PC-9 (cell line): ENCODE measurements around the gene KRT14. TPM values are rescaled to one million over a fixed set of nuclear protein-coding genes. Genes with fewer than 3 reads are reported as not detected.
A peak's percentile ranks its signal among the peaks of the same experiment; 100 is the strongest.

Experiments
- BruUV-seq: library from RNA; stranded (reverse); fragments of 400-500 nt; replicated peaks from 2 replicates; lab custom pipeline; 2021; lab: Mats Ljungman, UMichigan
- CTCF ChIA-PET: fragments of 300-600 bp; sonication (Branson Sonifier 250); formaldehyde crosslinking; loops from one replicate; lab custom pipeline; 2022; ENCODE audit warnings: antibody characterized with exemption; lab: Charles Lee
- POLR2A ChIA-PET: fragments of 300-600 bp; sonication (Branson Sonifier 250); formaldehyde crosslinking; loops from one replicate; lab custom pipeline; 2022; ENCODE audit warnings: antibody characterized with exemption; ENCODE audit not compliant: unreplicated experiment; lab: Charles Lee
- DNase-seq, 2 experiments: peaks; one replicate each; pipeline versions ENCODE4 v3.0.0 to v3.0.0-alpha.2; 2015 to 2022; ENCODE audit warnings: mixed read lengths in 1 of 2
- H2AFZ ChIP-seq: fragments of 200-600 bp; sonication (generic); 2 replicates; pipeline ENCODE4 v1.8.1; 2017; ENCODE audit warnings: antibody characterized with exemption
- H3F3A ChIP-seq: fragments of 200-600 bp; sonication (generic); 2 replicates; pipeline ENCODE4 v1.8.1; 2017; ENCODE audit warnings: antibody characterized with exemption, mild to moderate bottlenecking, low read depth; ENCODE audit not compliant: insufficient read depth
- H3K27ac ChIP-seq: fragments of 200-600 bp; sonication (generic); 2 replicates; pipeline ENCODE4 v1.6.1; 2016; ENCODE audit warnings: mixed run types
- H3K27me3 ChIP-seq: fragments of 200-600 bp; sonication (generic); 2 replicates; pipeline ENCODE4 v1.6.1; 2016; ENCODE audit warnings: low read depth, mixed run types; ENCODE audit not compliant: insufficient read depth
- H3K36me3 ChIP-seq: fragments of 200-600 bp; sonication (generic); 2 replicates; pipeline ENCODE4 v1.6.1; 2016; ENCODE audit warnings: low read depth, mixed run types
- H3K4me1 ChIP-seq: fragments of 200-600 bp; sonication (generic); replicated peaks from 2 replicates; pipeline ENCODE4 v1.6.1; 2016; ENCODE audit warnings: mixed run types; ENCODE audit not compliant: insufficient read depth
- H3K4me2 ChIP-seq: fragments of 200-600 bp; sonication (generic); 2 replicates; pipeline ENCODE4 v1.6.1; 2017; ENCODE audit warnings: mixed run types
- H3K4me3 ChIP-seq: fragments of 200-600 bp; sonication (generic); 2 replicates; pipeline ENCODE4 v1.6.1; 2016; ENCODE audit warnings: mixed run types
- H3K79me2 ChIP-seq: fragments of 200-600 bp; sonication (generic); 2 replicates; pipeline ENCODE4 v1.6.1; 2017; ENCODE audit warnings: low read depth, mixed run types
- H3K9me2 ChIP-seq: fragments of 200-600 bp; sonication (generic); 2 replicates; pipeline ENCODE4 v1.8.1; 2017; ENCODE audit warnings: mild to moderate bottlenecking; ENCODE audit not compliant: insufficient read depth
- H3K9me3 ChIP-seq: fragments of 200-600 bp; sonication (generic); 2 replicates; pipeline ENCODE4 v1.8.1; 2016; ENCODE audit warnings: low read depth; ENCODE audit not compliant: insufficient read depth
- H4K20me1 ChIP-seq: fragments of 200-600 bp; sonication (generic); 2 replicates; pipeline ENCODE4 v1.8.1; 2017; ENCODE audit not compliant: insufficient read depth
- EZH2 ChIP-seq: fragments of 200-600 bp; sonication (generic); IDR thresholded peaks from 2 replicates; pipeline ENCODE4 v1.8.0; 2017; ENCODE audit warnings: antibody characterized with exemption, low read depth
- intact Hi-C: fragments of 100-400 bp; cut with micrococcal nuclease; formaldehyde crosslinking; loops from one replicate; pipeline ENCODE4 v1.10.0; 2022; ENCODE audit not compliant: unreplicated experiment
- total RNA-seq: library from RNA; stranded (reverse); gene quantifications from 2 replicates; pipeline ENCODE4 v1.2.3, GENCODE V29; 2021
- TF ChIP-seq, protein P1 (sequence below): fragments of 200-600 bp; sonication (generic); conservative IDR thresholded peaks from 2 replicates; pipeline ENCODE4 v1.6.1; 2017; ENCODE audit warnings: mixed run types, antibody characterized with exemption, mild to moderate bottlenecking, moderate library complexity

Gene KRT14
- total RNA-seq, 1 experiment from 2014 or later = 2.2 TPM

DNA sequence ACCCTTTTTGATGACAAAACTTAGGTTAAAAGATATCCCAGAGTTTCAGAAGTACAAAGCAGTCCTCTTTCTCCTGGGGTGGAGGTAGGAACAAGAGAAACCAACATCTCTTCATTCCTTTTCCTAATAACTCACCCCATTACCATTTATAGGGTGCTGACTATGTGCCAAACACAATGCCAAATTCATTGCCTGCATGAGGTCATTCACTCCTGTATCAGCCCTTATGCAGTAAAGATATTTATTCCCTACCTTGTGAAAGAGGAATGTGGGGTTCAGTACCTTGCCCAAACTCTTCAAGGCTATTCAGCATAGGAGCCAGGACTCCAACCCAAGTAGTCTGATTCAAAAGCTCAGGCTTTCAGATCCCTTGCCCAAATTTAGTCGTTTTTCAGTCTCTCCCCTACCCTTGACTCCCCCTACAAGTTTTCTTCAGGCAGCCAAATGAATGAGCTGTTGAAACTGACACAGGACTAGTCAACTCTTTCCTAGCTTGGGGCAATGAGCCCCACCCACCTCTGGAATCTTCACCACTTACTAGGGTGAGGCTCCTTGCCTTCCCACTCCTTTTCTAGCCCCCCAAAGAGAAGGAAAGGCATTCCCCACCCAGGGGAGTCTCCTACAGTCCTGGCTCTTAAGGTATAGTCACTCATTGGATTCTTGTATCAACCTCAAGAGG, 5.9 kb downstream of the KRT14 start:
- TF ChIP-seq EZH2 = no peak
- TF ChIP-seq, protein P1, sequence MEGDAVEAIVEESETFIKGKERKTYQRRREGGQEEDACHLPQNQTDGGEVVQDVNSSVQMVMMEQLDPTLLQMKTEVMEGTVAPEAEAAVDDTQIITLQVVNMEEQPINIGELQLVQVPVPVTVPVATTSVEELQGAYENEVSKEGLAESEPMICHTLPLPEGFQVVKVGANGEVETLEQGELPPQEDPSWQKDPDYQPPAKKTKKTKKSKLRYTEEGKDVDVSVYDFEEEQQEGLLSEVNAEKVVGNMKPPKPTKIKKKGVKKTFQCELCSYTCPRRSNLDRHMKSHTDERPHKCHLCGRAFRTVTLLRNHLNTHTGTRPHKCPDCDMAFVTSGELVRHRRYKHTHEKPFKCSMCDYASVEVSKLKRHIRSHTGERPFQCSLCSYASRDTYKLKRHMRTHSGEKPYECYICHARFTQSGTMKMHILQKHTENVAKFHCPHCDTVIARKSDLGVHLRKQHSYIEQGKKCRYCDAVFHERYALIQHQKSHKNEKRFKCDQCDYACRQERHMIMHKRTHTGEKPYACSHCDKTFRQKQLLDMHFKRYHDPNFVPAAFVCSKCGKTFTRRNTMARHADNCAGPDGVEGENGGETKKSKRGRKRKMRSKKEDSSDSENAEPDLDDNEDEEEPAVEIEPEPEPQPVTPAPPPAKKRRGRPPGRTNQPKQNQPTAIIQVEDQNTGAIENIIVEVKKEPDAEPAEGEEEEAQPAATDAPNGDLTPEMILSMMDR = no peak
- CTCF ChIA-PET = interaction anchor here (0.6 to 1.0 kb wide), 3 partner anchors 31 to 68 kb away, joined by 3 to 5 read pairs (median 4); no protein-coding TSS in a partner anchor
- peak overlapping the region; percentile 30 for H3K4me2 ChIP-seq
- H3K9me2 ChIP-seq = no peaks in the 10 kb centered on the region
- H3F3A ChIP-seq = peaks cover 29% of the 10 kb centered on the region; the same call in 1 of the 2 replicates
- BruUV-seq = TSS peak; percentile 28
- H3K27me3 ChIP-seq = no peaks in the 10 kb centered on the region
- intact Hi-C loops = no loop called here
- H3K4me3 ChIP-seq = no peak overlapping the region
- no peaks in the 10 kb centered on the region for H3K9me3 ChIP-seq
- H3K4me1 ChIP-seq = peaks cover 56% of the 10 kb centered on the region
- DNase-seq = peak; percentile 37 to 73
- H2AFZ ChIP-seq = no peak overlapping the region
- no peaks in the 10 kb centered on the region for H3K36me3 ChIP-seq
- H4K20me1 ChIP-seq = no peaks in the 10 kb centered on the region
- POLR2A ChIA-PET = interaction anchor here (0.5 to 1.0 kb wide), 4 partner anchors 21 to 65 kb away, joined by 3 to 6 read pairs (median 5); no protein-coding TSS in a partner anchor
- H3K27ac ChIP-seq = peak overlapping the region; percentile 37
- no peaks in the 10 kb centered on the region for H3K79me2 ChIP-seq

DNA sequence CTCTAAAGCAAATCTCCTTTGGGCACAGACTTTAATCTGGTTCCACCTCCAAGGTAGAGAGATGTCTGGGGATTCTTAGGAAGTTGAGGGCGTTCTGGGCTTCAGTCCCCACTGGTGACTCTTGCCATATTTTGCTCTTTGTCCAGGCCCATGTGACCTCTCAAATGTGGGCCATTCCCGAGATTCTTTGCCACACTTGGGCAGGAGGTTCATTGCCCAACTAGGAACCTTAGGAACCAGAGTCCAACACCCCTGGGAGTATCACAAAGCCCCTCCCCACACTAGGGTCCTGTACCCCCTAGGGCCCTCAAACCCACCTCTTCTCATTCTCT, 6.5 kb downstream of the KRT14 start:
- no peak overlapping the region for H3K4me3 ChIP-seq
- TF ChIP-seq, protein P1 = no peak
- TF ChIP-seq EZH2 = no peak
- no peak overlapping the region for H2AFZ ChIP-seq
- H3F3A ChIP-seq = peaks cover 29% of the 10 kb centered on the region; the same call in 1 of the 2 replicates
- no peak for DNase-seq
- intact Hi-C loops = no loop called here
- H3K27me3 ChIP-seq = no peaks in the 10 kb centered on the region
- POLR2A ChIA-PET = interaction anchor here (0.6 to 1.0 kb wide), 2 partner anchors 50 to 67 kb away, joined by 3 to 5 read pairs; no protein-coding TSS in a partner anchor
- no TSS peak for BruUV-seq
- H3K36me3 ChIP-seq = no peaks in the 10 kb centered on the region
- H3K4me1 ChIP-seq = peaks cover 56% of the 10 kb centered on the region
- no peaks in the 10 kb centered on the region for H4K20me1 ChIP-seq
- H3K9me3 ChIP-seq = no peaks in the 10 kb centered on the region
- H3K4me2 ChIP-seq = peak overlapping the region; percentile 30
- no peaks in the 10 kb centered on the region for H3K79me2 ChIP-seq
- CTCF ChIA-PET = interaction anchor here (0.5 to 2.2 kb wide), 4 partner anchors 31 to 199 kb away, joined by 3 to 25 read pairs (median 13); no protein-coding TSS in a partner anchor
- peak overlapping the region; percentile 37 for H3K27ac ChIP-seq
- no peaks in the 10 kb centered on the region for H3K9me2 ChIP-seq

DNA sequence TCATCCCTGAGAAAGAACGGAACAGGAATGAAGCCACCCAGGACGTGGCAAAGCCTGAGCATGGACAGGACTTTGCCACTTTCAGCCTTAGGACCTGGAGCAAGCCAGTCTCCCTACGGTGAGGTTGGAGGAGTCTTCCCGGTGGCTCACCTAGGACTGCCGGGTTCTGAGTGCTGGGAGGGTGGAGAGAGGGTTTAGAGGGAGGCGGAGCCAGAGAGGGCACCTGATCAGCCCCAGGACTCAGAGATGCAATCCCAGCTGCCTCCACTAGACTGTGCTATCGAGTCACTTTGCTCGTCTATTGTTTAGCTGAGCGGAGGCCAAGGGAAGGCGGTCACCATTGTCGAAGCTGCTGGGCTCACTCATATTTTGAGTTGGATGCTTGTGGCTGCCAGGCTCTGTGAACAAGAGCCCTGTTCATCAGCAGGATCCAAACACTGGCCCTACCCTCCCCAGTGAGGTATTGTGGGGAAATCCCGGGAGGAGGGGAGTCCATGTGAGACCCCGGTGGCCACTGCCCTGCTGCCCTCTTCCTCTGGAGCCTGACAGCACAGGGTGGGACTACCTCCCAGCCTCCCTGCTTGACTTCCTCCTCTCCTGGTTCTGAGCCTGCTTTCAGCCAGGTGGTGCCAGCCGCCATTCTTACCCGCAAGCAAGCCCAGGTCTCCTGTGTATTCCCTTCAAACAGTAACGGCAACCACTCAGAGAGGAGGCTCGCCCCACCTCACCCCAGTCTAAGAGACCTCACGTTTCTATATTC, 7.0 kb downstream of the KRT14 start:
- intact Hi-C loops = loop anchor here (1.0 to 5.0 kb wide), 4 partner anchors 30 to 83 kb away; partner anchors contain the start of gene KRT17
- H3K9me3 ChIP-seq = no peaks in the 10 kb centered on the region
- TF ChIP-seq, protein P1 = peak; percentile 84
- no peak for TF ChIP-seq EZH2
- TSS peak; percentile 55 for BruUV-seq
- H3K79me2 ChIP-seq = no peaks in the 10 kb centered on the region
- no peaks in the 10 kb centered on the region for H3K27me3 ChIP-seq
- H3K4me2 ChIP-seq = peak overlapping the region; percentile 41
- peaks cover 56% of the 10 kb centered on the region for H3K4me1 ChIP-seq
- no peaks in the 10 kb centered on the region for H4K20me1 ChIP-seq
- peak overlapping the region; percentile 37 for H3K27ac ChIP-seq
- H3F3A ChIP-seq = peaks cover 29% of the 10 kb centered on the region; the same call in 1 of the 2 replicates
- H2AFZ ChIP-seq = no peak overlapping the region
- ChIA-PET CTCF (interaction anchor here (0.5 to 2.2 kb wide), 8 partner anchors 28 to 761 kb away, joined by 3 to 25 read pairs (median 5); no protein-coding TSS in a partner anchor), POLR2A (interaction anchor here (0.6 to 1.2 kb wide), 6 partner anchors 15 to 76 kb away, joined by 3 to 24 read pairs (median 4); partner anchors contain the start of gene KRT19)
- no peak overlapping the region for H3K4me3 ChIP-seq
- DNase-seq = peak; percentile 62 to 90
- H3K36me3 ChIP-seq = no peaks in the 10 kb centered on the region
- no peaks in the 10 kb centered on the region for H3K9me2 ChIP-seq
